NK-92 (cell line): ENCODE measurements around the gene RIPK4.
"Not testable (repeated sequence)": the region's sequence is repeated elsewhere in the genome, so short reads cannot be mapped to it uniquely, and the experiment has no call there.

Experiments
- DNase-seq: peaks from one replicate; lab custom pipeline; 2025; ENCODE audit not compliant: unreplicated experiment; lab: John Stamatoyannopoulos, UW

The RIPK4 gene

GRCh38 chr21:41740604-41741252 lies 26.1 kb downstream of the RIPK4 start:
- no peak for DNase-seq

GRCh38 chr21:41739936-41740335 lies 26.9 kb downstream of the RIPK4 start:
- no peak for DNase-seq

- no peak for DNase-seq
Observed at GRCh38 chr21:41739011-41739410, 27.8 kb downstream of the RIPK4 start.

- no peak for DNase-seq
Observed at GRCh38 chr21:41737651-41738324, 29.1 kb downstream of the RIPK4 start.

- no peak for DNase-seq
Observed at GRCh38 chr21:41736423-41736822, 30.4 kb downstream of the RIPK4 start.

GRCh38 chr21:41733951-41734689 lies 32.7 kb downstream of the RIPK4 start:
- DNase-seq: no peak

GRCh38 chr21:41731081-41731480 lies 35.8 kb downstream of the RIPK4 start:
- no peak for DNase-seq

- DNase-seq: no peak
Observed at GRCh38 chr21:41730367-41730765, 36.5 kb downstream of the RIPK4 start.

GRCh38 chr21:41729701-41730366 lies 37.0 kb downstream of the RIPK4 start:
- DNase-seq: no peak

- DNase-seq: no peak
Observed at GRCh38 chr21:41727784-41728763, 38.8 kb downstream of the RIPK4 start.

GRCh38 chr21:41726970-41727783 lies 39.7 kb downstream of the RIPK4 start:
- no peak for DNase-seq

- DNase-seq: no peak
Observed at GRCh38 chr21:41726630-41726969, 40.3 kb downstream of the RIPK4 start.

GRCh38 chr21:41726058-41726558 lies 40.7 kb downstream of the RIPK4 start:
- no peak for DNase-seq

GRCh38 chr21:41725421-41726031 lies 41.3 kb downstream of the RIPK4 start:
- no peak for DNase-seq

- DNase-seq: not testable (repeated sequence)
Observed at GRCh38 chr21:41723835-41724234, 43.0 kb downstream of the RIPK4 start.

GRCh38 chr21:41722052-41723018 lies 44.5 kb downstream of the RIPK4 start:
- no peak for DNase-seq

- DNase-seq: no peak
Observed at GRCh38 chr21:41720250-41720649, 46.6 kb downstream of the RIPK4 start.

- DNase-seq: no peak
Observed at GRCh38 chr21:41719691-41720090, 47.2 kb downstream of the RIPK4 start.
